ENCODE data around the gene EPO.

- TF ChIP-seq CTCF (IDR thresholded peaks at IDR 0.05) (no peak), EP300 (IDR thresholded peaks at IDR 0.05) (no peak)
Measured at GRCh38 chr7:100723732-100724275, 3.5 kb downstream of the EPO start.
